Measurements from ENCODE around the gene MAP3K3.

The MAP3K3 gene

GRCh38 chr17:63588797-63589196 is 33.4 kb upstream of the MAP3K3 start:
- Histone ChIP-seq H3K4me2 (ENCODE audit: low read depth, low read length, poor library complexity, severe bottlenecking) (no peak overlapping the region), H3F3A (ENCODE audit: low read depth) (no peaks in the 10 kb centered on the region), H3K27me3 (ENCODE audit: insufficient read depth, low read length, poor library complexity, severe bottlenecking) (no peaks in the 10 kb centered on the region), H3K4me3 (ENCODE audit: low read length, poor library complexity, severe bottlenecking) (no peak overlapping the region), H3K9me2 (replicated peaks; ENCODE audit: low read depth, low read length) (no peaks in the 10 kb centered on the region), H3K4me1 (ENCODE audit: insufficient read depth, low read length, poor library complexity, severe bottlenecking) (no peaks in the 10 kb centered on the region), H2AFZ (ENCODE audit: low read length) (no peak overlapping the region), H3K79me2 (ENCODE audit: insufficient read depth, low read length) (no peaks in the 10 kb centered on the region), H3K36me3 (ENCODE audit: insufficient read depth, low read length) (peaks cover 81% of the 10 kb centered on the region; the same call in 1 of the 2 replicates), H4K20me1 (ENCODE audit: insufficient read depth, low read length, poor library complexity, severe bottlenecking) (no peaks in the 10 kb centered on the region), H3K9me3 (ENCODE audit: insufficient read depth, low read depth, low read length) (no peaks in the 10 kb centered on the region), H3K9ac (ENCODE audit: low read depth, low read length, poor library complexity, severe bottlenecking) (no peak overlapping the region)
- no peak; the same call in 1 of the 2 replicates for TF ChIP-seq CTCF (conservative IDR thresholded peaks at IDR 0.05; ENCODE audit: low read length)
- TF ChIP-seq EZH2phosphoT487 (IDR thresholded peaks at IDR 0.05; ENCODE audit: borderline replicate concordance) = no peak

GRCh38 chr17:63589646-63590045 is 32.6 kb upstream of the MAP3K3 start:
- Histone ChIP-seq H3K9ac (ENCODE audit: low read depth, low read length, poor library complexity, severe bottlenecking) (no peak overlapping the region), H3F3A (ENCODE audit: low read depth) (no peaks in the 10 kb centered on the region), H3K27me3 (ENCODE audit: insufficient read depth, low read length, poor library complexity, severe bottlenecking) (no peaks in the 10 kb centered on the region), H3K4me2 (ENCODE audit: low read depth, low read length, poor library complexity, severe bottlenecking) (no peak overlapping the region), H3K9me2 (replicated peaks; ENCODE audit: low read depth, low read length) (no peaks in the 10 kb centered on the region), H4K20me1 (ENCODE audit: insufficient read depth, low read length, poor library complexity, severe bottlenecking) (no peaks in the 10 kb centered on the region), H3K9me3 (ENCODE audit: insufficient read depth, low read depth, low read length) (no peaks in the 10 kb centered on the region), H3K4me1 (ENCODE audit: insufficient read depth, low read length, poor library complexity, severe bottlenecking) (no peaks in the 10 kb centered on the region), H3K79me2 (ENCODE audit: insufficient read depth, low read length) (no peaks in the 10 kb centered on the region), H3K4me3 (ENCODE audit: low read length, poor library complexity, severe bottlenecking) (no peak overlapping the region), H3K36me3 (ENCODE audit: insufficient read depth, low read length) (peaks cover 75% of the 10 kb centered on the region; the same call in 1 of the 2 replicates), H2AFZ (ENCODE audit: low read length) (no peak overlapping the region)
- TF ChIP-seq CTCF (conservative IDR thresholded peaks at IDR 0.05; ENCODE audit: low read length) (no peak), EZH2phosphoT487 (IDR thresholded peaks at IDR 0.05; ENCODE audit: borderline replicate concordance) (no peak)

GRCh38 chr17:63592797-63593196 is 29.4 kb upstream of the MAP3K3 start:
- no peak for TF ChIP-seq CTCF (conservative IDR thresholded peaks at IDR 0.05; ENCODE audit: low read length)
- TF ChIP-seq EZH2phosphoT487 (IDR thresholded peaks at IDR 0.05; ENCODE audit: borderline replicate concordance) = no peak
- no peaks in the 10 kb centered on the region for H3K9me2 ChIP-seq (replicated peaks; ENCODE audit: low read depth, low read length)
- peaks cover 3% of the 10 kb centered on the region for H3K4me1 ChIP-seq (ENCODE audit: insufficient read depth, low read length, poor library complexity, severe bottlenecking)
- no peaks in the 10 kb centered on the region for H3K27me3 ChIP-seq (ENCODE audit: insufficient read depth, low read length, poor library complexity, severe bottlenecking)
- H3K4me2 ChIP-seq (ENCODE audit: low read depth, low read length, poor library complexity, severe bottlenecking) = no peak overlapping the region
- H2AFZ ChIP-seq (ENCODE audit: low read length) = no peak overlapping the region
- H3K9ac ChIP-seq (ENCODE audit: low read depth, low read length, poor library complexity, severe bottlenecking) = no peak overlapping the region
- peaks cover 4% of the 10 kb centered on the region; the same call in 1 of the 2 replicates for H3F3A ChIP-seq (ENCODE audit: low read depth)
- no peaks in the 10 kb centered on the region for H3K9me3 ChIP-seq (ENCODE audit: insufficient read depth, low read depth, low read length)
- H3K4me3 ChIP-seq (ENCODE audit: low read length, poor library complexity, severe bottlenecking) = no peak overlapping the region
- H4K20me1 ChIP-seq (ENCODE audit: insufficient read depth, low read length, poor library complexity, severe bottlenecking) = no peaks in the 10 kb centered on the region
- no peaks in the 10 kb centered on the region for H3K79me2 ChIP-seq (ENCODE audit: insufficient read depth, low read length)
- peaks cover 53% of the 10 kb centered on the region; the same call in 1 of the 2 replicates for H3K36me3 ChIP-seq (ENCODE audit: insufficient read depth, low read length)

Data from Loucy (cell line).